Islet of Langerhans (tissue), 1 donor: ENCODE measurements around the gene WDR37.
"Not testable (repeated sequence)": the region's sequence is repeated elsewhere in the genome, so short reads cannot be mapped to it uniquely, and the experiment has no call there.

ENCODE experiments used
- FAIRE-seq: peaks from one replicate; lab custom pipeline; 2011; peaks lifted over from hg19 to GRCh38; lab: Jason Lieb, UNC

The WDR37 gene, protein sequence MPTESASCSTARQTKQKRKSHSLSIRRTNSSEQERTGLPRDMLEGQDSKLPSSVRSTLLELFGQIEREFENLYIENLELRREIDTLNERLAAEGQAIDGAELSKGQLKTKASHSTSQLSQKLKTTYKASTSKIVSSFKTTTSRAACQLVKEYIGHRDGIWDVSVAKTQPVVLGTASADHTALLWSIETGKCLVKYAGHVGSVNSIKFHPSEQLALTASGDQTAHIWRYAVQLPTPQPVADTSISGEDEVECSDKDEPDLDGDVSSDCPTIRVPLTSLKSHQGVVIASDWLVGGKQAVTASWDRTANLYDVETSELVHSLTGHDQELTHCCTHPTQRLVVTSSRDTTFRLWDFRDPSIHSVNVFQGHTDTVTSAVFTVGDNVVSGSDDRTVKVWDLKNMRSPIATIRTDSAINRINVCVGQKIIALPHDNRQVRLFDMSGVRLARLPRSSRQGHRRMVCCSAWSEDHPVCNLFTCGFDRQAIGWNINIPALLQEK

DNA sequence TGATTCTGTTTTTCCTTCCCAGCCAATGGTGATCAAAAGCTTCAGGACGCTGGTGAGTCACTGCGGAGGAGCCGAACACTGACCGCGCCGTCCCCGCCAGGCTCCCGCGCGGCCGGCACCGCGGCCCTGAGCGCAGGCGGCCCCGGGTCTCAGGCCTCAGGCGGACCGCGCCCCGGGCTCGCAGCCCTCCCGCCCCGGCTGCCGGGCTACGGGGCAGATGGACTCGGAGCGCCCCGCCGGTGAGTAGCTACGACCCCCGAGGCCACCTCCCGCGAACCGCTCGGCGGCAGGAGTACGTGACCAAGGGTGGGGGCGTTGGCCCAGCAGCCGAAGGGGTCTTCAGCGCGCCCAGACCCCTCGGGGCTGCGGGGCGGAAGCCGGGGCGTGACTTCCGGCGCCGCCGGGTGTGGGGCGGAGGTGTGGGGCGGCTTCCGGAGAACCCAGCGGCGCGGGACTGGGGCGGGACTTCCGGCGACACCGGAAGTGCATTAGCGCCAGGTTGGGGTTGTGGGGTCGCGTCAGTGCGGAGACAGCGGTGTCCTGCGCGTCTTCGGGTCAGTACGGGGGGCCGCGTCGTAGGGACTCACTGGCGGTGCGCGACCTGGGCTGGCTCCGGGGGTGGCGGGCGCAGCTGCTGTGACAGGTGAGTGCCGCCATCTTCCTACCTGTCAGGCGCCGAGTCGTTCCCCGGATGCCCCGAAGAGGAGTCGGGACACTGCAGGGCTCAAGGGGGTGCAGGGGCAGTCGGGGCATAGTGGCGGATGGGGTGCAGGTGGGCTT is at the start of gene WDR37:
TSS of gene WDR37 (plus strand) at position 60 of the 780 bp plus-strand sequence. CDS start 15,771 bp downstream, outside the sequence.
- no peak for FAIRE-seq

GRCh38 chr10:1006573-1006972 is 49.6 kb upstream of the WDR37 start:
- no peak for FAIRE-seq

DNA sequence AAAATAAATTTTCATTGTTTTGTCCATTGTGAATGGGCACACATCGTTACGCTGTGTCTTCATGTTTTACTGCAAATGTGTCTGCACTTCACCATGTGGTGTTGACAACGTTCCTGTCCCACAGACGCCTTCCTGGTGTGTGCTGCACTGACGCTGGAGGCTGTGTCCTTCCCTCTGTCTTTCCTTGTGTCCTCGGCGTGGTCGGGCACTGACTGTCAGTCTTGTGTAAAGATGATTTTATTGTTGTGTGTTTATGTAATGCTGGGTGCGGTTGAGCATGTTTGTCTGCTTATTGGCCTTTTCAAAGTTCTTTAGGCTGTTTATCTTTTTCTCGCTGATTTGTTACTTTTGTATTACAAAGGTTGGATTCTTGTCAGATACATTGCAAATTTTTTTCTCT is 48.6 kb upstream of the WDR37 start:
- no peak for FAIRE-seq

- no peak for FAIRE-seq
Observed at GRCh38 chr10:1009071-1009494, 47.1 kb upstream of the WDR37 start.

- not testable (repeated sequence) for FAIRE-seq
Observed at GRCh38 chr10:1009947-1010346, 46.2 kb upstream of the WDR37 start.

- FAIRE-seq = no peak
Observed at GRCh38 chr10:1010703-1011102, 45.5 kb upstream of the WDR37 start.

GRCh38 chr10:1011696-1012095 is 44.5 kb upstream of the WDR37 start:
- no peak for FAIRE-seq

- no peak for FAIRE-seq
Observed at GRCh38 chr10:1015688-1016087, 40.5 kb upstream of the WDR37 start.

DNA sequence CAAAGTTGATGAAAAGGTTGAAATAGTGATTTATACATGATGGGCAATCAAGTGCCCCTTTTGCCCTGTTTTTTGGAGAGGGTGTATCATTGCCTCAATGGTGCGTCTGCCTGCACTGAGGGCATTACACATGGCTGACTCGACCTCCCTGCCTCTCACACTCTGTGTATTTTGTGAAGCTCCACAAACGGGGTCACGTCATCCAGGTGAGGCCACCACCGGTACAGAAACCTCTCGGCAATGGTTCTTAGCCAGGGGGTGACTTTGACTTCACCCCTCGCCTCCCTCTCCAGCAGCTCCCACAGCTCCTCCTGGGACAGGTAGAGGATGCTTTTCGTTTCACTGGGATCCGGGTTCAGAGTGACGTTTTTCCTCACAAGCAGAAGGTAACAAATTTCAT is 36.8 kb upstream of the WDR37 start:
- no peak for FAIRE-seq

GRCh38 chr10:1020460-1020859 is 35.7 kb upstream of the WDR37 start:
- FAIRE-seq = no peak

GRCh38 chr10:1020958-1021357 is 35.2 kb upstream of the WDR37 start:
- no peak for FAIRE-seq

- no peak for FAIRE-seq
Observed at GRCh38 chr10:1022413-1022812, 33.8 kb upstream of the WDR37 start.

- FAIRE-seq = no peak
Observed at GRCh38 chr10:1024103-1024502, 32.1 kb upstream of the WDR37 start.

DNA sequence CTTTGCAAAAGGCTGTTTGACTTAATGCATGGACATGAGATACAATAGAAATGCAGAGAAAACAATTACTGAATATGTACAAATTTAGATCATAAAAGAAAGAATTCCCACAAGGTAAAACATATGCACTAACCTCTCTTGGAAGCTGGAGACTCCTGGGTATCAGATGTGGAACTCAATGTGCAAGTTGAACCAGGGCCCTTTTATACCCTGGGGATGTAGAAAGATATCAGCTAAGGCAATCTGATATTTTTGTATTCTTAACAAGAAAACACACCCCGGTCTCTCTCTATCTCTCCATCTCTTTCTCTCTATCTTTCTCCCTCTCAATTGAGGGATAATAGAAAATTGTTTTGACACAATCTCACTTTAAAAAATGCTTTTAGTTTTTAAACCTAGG is 30.5 kb upstream of the WDR37 start, which contains the start of gene IDI2:
TSS of gene IDI2 (minus strand) at position 177 of the 400 bp plus-strand sequence. CDS start 1,136 bp downstream, outside the sequence.
- no peak for FAIRE-seq

- FAIRE-seq = no peak
Observed at GRCh38 chr10:1026578-1026977, 29.6 kb upstream of the WDR37 start.

DNA sequence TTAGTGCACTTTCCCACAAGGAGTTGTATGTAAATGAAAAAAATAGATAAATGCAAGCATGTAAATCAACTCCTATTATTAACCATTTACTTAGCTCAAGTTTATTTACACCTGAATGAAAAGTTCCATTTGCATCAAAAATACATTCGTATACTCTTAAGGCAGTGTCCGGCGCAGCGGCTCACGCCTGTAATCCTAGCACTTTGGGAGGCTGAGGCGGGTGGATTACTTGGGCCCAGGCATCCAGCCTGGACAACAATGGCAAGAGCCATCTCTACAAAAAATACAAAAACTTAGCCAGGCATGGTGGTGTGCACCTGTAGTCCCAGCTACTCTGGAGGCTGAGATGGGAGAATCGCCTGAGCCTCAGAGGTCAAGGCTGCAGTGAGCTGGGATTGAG is 26.3 kb upstream of the WDR37 start:
- FAIRE-seq = no peak

GRCh38 chr10:1033601-1034000 is 22.6 kb upstream of the WDR37 start:
- FAIRE-seq = no peak

DNA sequence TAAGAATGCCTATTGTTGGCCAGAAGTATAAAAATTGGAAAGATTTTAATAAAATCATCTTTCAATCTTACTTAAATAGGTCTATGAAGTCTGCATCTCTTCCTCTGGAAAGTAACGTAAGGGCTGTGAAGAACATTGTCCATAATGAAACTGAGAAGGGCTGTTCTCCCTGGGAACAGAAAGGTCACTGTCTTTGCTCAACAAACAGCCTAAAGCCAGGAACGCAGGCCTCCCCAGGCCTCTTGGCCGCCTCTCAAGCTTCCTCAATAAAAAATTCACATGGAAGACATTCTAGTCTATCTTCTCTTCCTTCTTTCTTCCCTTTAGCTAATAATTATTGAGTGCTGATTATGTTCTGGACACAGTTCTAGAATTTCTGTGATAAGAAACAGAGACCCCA is 21.4 kb upstream of the WDR37 start:
- no peak for FAIRE-seq

GRCh38 chr10:1035201-1035600 is 21.0 kb upstream of the WDR37 start:
- FAIRE-seq = no peak

DNA sequence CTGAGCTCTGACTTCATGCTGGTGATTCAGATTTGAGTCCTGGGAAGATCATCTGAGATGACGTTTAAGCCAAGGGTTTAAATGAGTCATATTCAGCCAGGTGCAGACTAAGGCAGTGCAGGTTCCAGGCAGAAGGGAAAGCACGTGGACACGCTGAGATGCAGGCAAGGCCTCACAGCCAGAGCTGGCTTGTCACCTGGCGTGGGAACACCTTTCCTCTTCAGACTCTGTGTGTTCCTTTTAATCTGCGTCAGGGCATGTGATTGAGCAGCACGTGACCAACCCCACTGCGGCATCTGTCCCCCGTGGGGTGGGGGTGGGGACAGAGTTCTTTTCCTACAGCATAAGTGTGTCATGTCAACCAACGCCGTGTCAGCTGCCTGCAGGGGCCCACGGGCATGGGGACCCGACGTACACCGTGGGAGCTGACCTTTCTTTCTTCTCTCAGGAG is 19.8 kb upstream of the WDR37 start:
- no peak for FAIRE-seq

GRCh38 chr10:1037098-1037497 is 19.1 kb upstream of the WDR37 start:
- FAIRE-seq = no peak

DNA sequence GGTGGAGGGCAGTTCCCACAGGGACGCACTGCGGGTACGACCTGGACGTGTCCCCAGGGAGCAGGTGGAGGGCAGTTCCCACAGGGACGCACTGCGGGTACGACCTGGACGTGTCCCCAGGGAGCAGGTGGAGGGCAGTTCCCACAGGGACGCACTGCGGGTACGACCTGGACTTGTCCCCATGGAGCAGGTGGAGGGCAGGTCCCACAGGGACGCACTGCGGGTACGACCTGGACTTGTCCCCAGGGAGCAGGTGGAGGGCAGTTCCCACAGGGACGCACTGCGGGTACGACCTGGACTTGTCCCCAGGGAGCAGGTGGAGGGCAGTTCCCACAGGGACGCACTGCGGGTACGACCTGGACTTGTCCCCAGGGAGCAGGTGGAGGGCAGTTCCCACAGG is 17.4 kb upstream of the WDR37 start:
- not testable (repeated sequence) for FAIRE-seq

DNA sequence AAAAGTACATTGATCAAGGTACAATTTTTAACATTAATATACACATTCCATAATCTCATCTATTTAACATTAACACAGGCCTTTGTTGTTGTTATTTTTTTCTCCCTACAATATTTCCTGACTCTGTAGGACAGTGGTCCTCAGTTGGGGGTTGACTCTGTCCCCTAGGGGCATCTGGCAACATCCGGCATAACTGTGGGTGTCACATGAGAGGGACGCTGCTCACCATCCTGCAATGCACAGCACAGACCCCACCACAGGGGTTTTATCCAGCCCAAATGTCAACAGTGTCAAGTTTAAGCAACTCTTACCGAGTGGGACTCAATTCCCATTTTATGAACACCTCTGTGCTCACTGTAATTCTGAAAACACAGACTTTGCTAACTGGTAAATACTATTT is 16.1 kb upstream of the WDR37 start:
- no peak for FAIRE-seq
